ENCODE results near the gene CD79A. TPM values are rescaled to one million over a fixed set of nuclear protein-coding genes. Genes with fewer than 3 reads are reported as not detected.
A peak's percentile ranks its signal among the peaks of the same experiment; 100 is the strongest.

CD79A gene
- polyA plus RNA-seq, 3 donors = 1.9 to 2.7 (median 2.1) TPM

GRCh38 chr19:41926763-41927496, 49.9 kb downstream of the CD79A start:
- TF ChIP-seq CTCF (IDR thresholded peaks at IDR 0.05) = no peak
- DNase-seq = no peak
- peaks cover 0 to 24% of the 10 kb centered on the region in 2 donors for H3K9me3 ChIP-seq (replicated peaks in 1 of 2; ENCODE audit: control insufficient read depth in 1 of 2, insufficient read depth in 1 of 2, low read length in 2 of 2)
- peaks cover 0 to 52% (median 51%) of the 10 kb centered on the region in 3 donors for H3K27me3 Mint-ChIP-seq (ENCODE audit: low read depth in 3 of 3)
- no peak overlapping the region for H3K4me3 ChIP-seq (replicated peaks in 1 of 3; ENCODE audit: low read depth in 2 of 3, low read length in 3 of 3)
- WGBS (ENCODE audit: insufficient coverage) = 60% methylated on average over 12 of the region's 16 CpGs
- no peak overlapping the region for H3K4me3 Mint-ChIP-seq
- H3K4me1 ChIP-seq (ENCODE audit: control insufficient read depth in 1 of 2, insufficient read depth in 2 of 2, low read length in 2 of 2) = peaks cover 4 to 15% of the 10 kb centered on the region in 2 donors
- H2AFZ ChIP-seq (ENCODE audit: insufficient read depth, low read depth, low read length, poor library complexity, severe bottlenecking) = no peak overlapping the region
- H3K27ac ChIP-seq (ENCODE audit: low read depth in 1 of 2, low read length in 2 of 2) = no peak overlapping the region
- no peak overlapping the region for H3K4me2 ChIP-seq (replicated peaks; ENCODE audit: extremely low read depth, low read length, poor library complexity, severe bottlenecking)
- H3K79me2 ChIP-seq (ENCODE audit: insufficient read depth, low read length) = no peaks in the 10 kb centered on the region
- peaks cover 0 to 22% (median 2%) of the 10 kb centered on the region in 7 donors for H3K9me3 Mint-ChIP-seq
- no peaks in the 10 kb centered on the region for H4K20me1 ChIP-seq (ENCODE audit: insufficient read depth, low read length)
- H3K27ac Mint-ChIP-seq = no peak overlapping the region
- intact Hi-C loops (cut with micrococcal nuclease) = no loop called here
- H3K27me3 ChIP-seq (ENCODE audit: control insufficient read depth in 2 of 2, insufficient read depth in 2 of 2, low read length in 2 of 2) = peaks cover 54 to 93% of the 10 kb centered on the region in 2 donors
- no peak overlapping the region for H3K9ac ChIP-seq (ENCODE audit: insufficient read depth, low read length, poor library complexity, severe bottlenecking)
- no peaks in the 10 kb centered on the region for H3K36me3 ChIP-seq (replicated peaks in 1 of 2; ENCODE audit: control insufficient read depth in 1 of 2, insufficient read depth in 2 of 2, low read length in 2 of 2)
- peaks cover 15% of the 10 kb centered on the region for H3K4me1 Mint-ChIP-seq
- peaks cover 0 to 16% of the 10 kb centered on the region in 2 donors for H3K36me3 Mint-ChIP-seq

- Histone ChIP-seq H3K27ac (ENCODE audit: low read depth in 1 of 2, low read length in 2 of 2) (no peak overlapping the region), H3K27me3 (ENCODE audit: control insufficient read depth in 2 of 2, insufficient read depth in 2 of 2, low read length in 2 of 2) (peaks cover 47 to 89% of the 10 kb centered on the region in 2 donors), H2AFZ (ENCODE audit: insufficient read depth, low read depth, low read length, poor library complexity, severe bottlenecking) (peak overlapping the region; percentile 69), H3K9ac (ENCODE audit: insufficient read depth, low read length, poor library complexity, severe bottlenecking) (no peak overlapping the region), H3K36me3 (replicated peaks in 1 of 2; ENCODE audit: control insufficient read depth in 1 of 2, insufficient read depth in 2 of 2, low read length in 2 of 2) (no peaks in the 10 kb centered on the region), H4K20me1 (ENCODE audit: insufficient read depth, low read length) (no peaks in the 10 kb centered on the region), H3K4me3 (replicated peaks in 1 of 3; ENCODE audit: low read depth in 2 of 3, low read length in 3 of 3) (peak overlapping the region in 1 of 3 experiments; percentile 69), H3K4me2 (replicated peaks; ENCODE audit: extremely low read depth, low read length, poor library complexity, severe bottlenecking) (peak overlapping the region; percentile 68), H3K79me2 (ENCODE audit: insufficient read depth, low read length) (no peaks in the 10 kb centered on the region), H3K9me3 (replicated peaks in 1 of 2; ENCODE audit: control insufficient read depth in 1 of 2, insufficient read depth in 1 of 2, low read length in 2 of 2) (peaks cover 0 to 24% of the 10 kb centered on the region in 2 donors), H3K4me1 (ENCODE audit: control insufficient read depth in 1 of 2, insufficient read depth in 2 of 2, low read length in 2 of 2) (peaks cover 4 to 15% of the 10 kb centered on the region in 2 donors)
- H3K27ac Mint-ChIP-seq = no peak overlapping the region
- no peak for TF ChIP-seq CTCF (IDR thresholded peaks at IDR 0.05)
- peaks cover 0 to 12% of the 10 kb centered on the region in 2 donors for H3K36me3 Mint-ChIP-seq
- no peak for DNase-seq
- peaks cover 0 to 16% (median 2%) of the 10 kb centered on the region in 7 donors for H3K9me3 Mint-ChIP-seq
- H3K4me1 Mint-ChIP-seq = peaks cover 13% of the 10 kb centered on the region
- H3K4me3 Mint-ChIP-seq = peak overlapping the region; percentile 66 to 94
- H3K27me3 Mint-ChIP-seq (ENCODE audit: low read depth in 3 of 3) = peaks cover 0 to 50% (median 49%) of the 10 kb centered on the region in 3 donors
- intact Hi-C loops (cut with micrococcal nuclease) = no loop called here
- WGBS (ENCODE audit: insufficient coverage) = 12% methylated on average over 21 of the region's 43 CpGs
Measured at GRCh38 chr19:41927497-41928192, 50.6 kb downstream of the CD79A start.

Measured in CD14-positive monocyte (primary cell).